ENCODE data around the gene ANO1. TPM values are rescaled to one million over a fixed set of nuclear protein-coding genes. Genes with fewer than 3 reads are reported as not detected.

ANO1 gene
- total and polyA plus RNA-seq, 4 donors = 7.8 to 64.8 (median 32.2) TPM

- WGBS = 37% methylated on average over 26 of the region's 26 CpGs
Measured at GRCh38 chr11:70077411-70078094, 564 bp upstream of the ANO1 start.

More at GRCh38 chr11:70077411-70078094, 564 bp upstream of the ANO1 start:
- no peak overlapping the region for H3K27ac ChIP-seq (ENCODE audit: low read depth in 1 of 2, low read length in 2 of 2)
- H3K27me3 ChIP-seq (ENCODE audit: control insufficient read depth in 4 of 4, insufficient read depth in 4 of 4, low read length in 3 of 4) = no peaks in the 10 kb centered on the region
- peak overlapping the region in 1 of 3 donors; percentile 48 for H3K4me3 ChIP-seq (ENCODE audit: low read depth in 1 of 3, low read length in 3 of 3)
- no peak for DNase-seq (ENCODE audit: low spot score)
- no peaks in the 10 kb centered on the region for H3K36me3 ChIP-seq (ENCODE audit: control insufficient read depth in 4 of 4, insufficient read depth in 3 of 4, low read depth in 1 of 4, low read length in 3 of 4)
- H3K9me3 ChIP-seq (ENCODE audit: control insufficient read depth in 4 of 4, low read length in 3 of 4) = no peaks in the 10 kb centered on the region
- H3K9ac ChIP-seq (ENCODE audit: low read depth in 1 of 2, low read length in 2 of 2) = peak overlapping the region in 1 of 2 donors; percentile 11
- peaks cover 15 to 52% (median 38%) of the 10 kb centered on the region in 4 donors for H3K4me1 ChIP-seq (ENCODE audit: control insufficient read depth in 4 of 4, insufficient read depth in 4 of 4, low read length in 3 of 4)
- TF ChIP-seq REST (IDR thresholded peaks at IDR 0.05) = no peak
- TF ChIP-seq FOXA1 (IDR thresholded peaks at IDR 0.05) = no peak
- no peak for TF ChIP-seq CTCF (IDR thresholded peaks at IDR 0.05; ENCODE audit: low read depth, low read length, missing input control)
- no peak for TF ChIP-seq EGR1 (IDR thresholded peaks at IDR 0.05; ENCODE audit: low read depth in 2 of 2)
- no peak for TF ChIP-seq ZBTB33 (IDR thresholded peaks at IDR 0.05)
- no peak for TF ChIP-seq HNF4G (IDR thresholded peaks at IDR 0.05)
- no peak for TF ChIP-seq MAX (IDR thresholded peaks at IDR 0.05)
- no peak for TF ChIP-seq SP1 (IDR thresholded peaks at IDR 0.05)
- TF ChIP-seq TAF1 (conservative IDR thresholded peaks at IDR 0.05) = no peak
- TF ChIP-seq GABPA (IDR thresholded peaks at IDR 0.05 in 1 of 2, conservative IDR thresholded peaks at IDR 0.05 in 1 of 2) = no peak
- no peak for TF ChIP-seq RAD21 (IDR thresholded peaks at IDR 0.05)
- no peak for TF ChIP-seq NR2F2 (IDR thresholded peaks at IDR 0.05)
- no peak for TF ChIP-seq JUND (IDR thresholded peaks at IDR 0.05)
- no peak for TF ChIP-seq ATF3 (IDR thresholded peaks at IDR 0.05)
- no peak for TF ChIP-seq YY1 (IDR thresholded peaks at IDR 0.05)
- no peak for TF ChIP-seq HNF4A (conservative IDR thresholded peaks at IDR 0.05)
- TF ChIP-seq RXRA (IDR thresholded peaks at IDR 0.05) = no peak

Data from liver (tissue), 9 donors.